Measurements from ENCODE around the gene CAPN8.

CAPN8 gene

DNA sequence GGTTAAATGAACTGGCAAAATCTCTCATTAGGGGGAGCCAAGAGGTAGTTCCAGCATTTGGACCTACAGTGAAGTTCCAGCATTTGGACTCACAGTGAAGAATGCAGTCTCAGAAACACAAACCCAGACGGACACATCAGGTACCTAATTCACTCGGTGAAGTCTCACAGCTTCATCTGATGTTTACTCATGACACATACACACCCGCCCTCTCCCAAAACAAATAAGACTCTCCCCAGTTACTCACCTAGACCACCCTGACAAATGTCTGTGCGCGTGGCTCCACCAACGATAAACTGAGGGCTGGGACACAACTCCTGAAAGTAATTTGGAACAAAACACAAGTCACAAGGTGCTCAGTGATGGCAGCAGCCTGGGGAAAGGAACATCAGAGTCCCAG, 11.4 kb downstream of the CAPN8 start:
- DNase-seq (ENCODE audit: low read depth in 2 of 2), result no peak

- DNase-seq (ENCODE audit: low read depth in 2 of 2), result no peak
Measured at GRCh38 chr1:223653431-223653830, 12.1 kb downstream of the CAPN8 start.

DNA sequence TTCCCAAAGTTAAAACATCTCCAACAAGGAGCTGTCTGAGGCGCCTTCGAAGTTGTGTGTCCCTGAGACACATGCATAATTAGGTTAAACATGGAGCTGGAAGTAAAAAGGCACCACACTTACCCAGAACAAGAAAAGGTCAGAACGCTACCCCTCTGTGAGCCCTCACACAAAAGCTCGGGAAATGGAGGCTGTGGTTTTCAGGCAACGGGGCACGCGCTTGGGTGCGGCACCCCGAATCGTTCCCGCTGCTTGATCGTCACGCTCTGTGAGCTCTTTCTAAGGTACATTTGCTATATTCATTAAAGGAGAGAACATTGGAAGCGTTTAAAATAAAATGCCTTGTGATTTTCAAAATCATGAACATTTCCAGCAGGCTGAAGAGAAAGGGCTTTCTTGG, 12.5 kb downstream of the CAPN8 start:
- DNase-seq (ENCODE audit: low read depth in 2 of 2), result no peak

DNA sequence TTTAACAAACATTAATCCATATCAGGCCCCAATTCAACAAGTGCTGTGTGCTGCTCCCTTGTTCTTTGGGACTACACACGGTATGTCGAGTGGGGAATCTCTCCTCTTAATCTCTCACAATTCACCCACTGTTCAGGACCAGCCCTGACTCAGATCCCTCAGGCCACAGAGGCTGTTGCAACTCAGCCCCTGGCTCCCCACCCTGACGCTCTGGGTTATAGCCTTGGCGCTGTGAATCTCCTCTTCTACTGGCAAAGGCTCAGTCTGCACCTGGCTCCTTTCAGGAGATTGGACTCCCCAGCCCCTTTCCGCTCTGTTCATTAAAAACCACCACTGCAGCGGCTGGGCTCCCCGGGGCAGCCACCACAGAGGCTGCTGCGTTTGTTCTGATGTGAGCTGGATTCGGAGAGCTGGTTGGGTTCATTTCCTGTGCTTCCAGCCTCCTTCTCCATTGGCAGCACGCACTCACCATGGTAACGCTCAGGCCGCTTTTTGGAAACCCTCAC, 13.0 kb downstream of the CAPN8 start:
- DNase-seq (ENCODE audit: low read depth in 2 of 2), result no peak

DNA sequence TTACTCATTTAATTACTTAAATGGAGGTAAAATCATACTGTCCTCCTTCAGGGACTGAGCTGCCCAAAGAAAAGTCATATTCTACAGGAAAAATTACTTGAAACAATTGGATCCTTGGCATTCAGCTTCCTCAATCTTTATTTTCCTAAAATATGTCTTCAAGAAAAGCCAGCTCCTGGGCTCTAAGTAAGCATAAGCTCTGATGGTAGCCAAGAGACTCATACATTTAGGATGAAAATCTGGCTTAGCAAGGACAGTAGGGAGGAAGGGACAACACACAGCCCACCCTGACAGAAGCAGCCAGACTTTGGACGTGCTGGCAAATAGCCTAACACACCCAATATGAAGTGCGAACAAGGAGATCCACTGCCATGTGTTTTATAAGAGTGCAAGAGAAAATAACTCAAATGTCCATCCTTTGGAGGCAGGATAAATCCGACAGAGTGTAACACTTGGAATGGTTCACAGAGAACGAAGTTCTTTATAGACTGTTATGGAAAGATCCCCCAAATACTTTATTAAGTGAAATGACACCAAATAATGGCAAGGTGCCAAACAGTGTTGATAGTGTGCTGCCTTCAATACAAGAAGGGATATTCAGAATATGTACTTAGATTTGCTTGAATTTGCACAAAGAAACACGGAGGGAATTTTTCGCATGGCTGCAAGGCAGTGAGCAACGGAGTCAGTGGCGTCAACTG, 14.1 kb downstream of the CAPN8 start:
- DNase-seq (ENCODE audit: low read depth in 2 of 2), result no peak

DNA sequence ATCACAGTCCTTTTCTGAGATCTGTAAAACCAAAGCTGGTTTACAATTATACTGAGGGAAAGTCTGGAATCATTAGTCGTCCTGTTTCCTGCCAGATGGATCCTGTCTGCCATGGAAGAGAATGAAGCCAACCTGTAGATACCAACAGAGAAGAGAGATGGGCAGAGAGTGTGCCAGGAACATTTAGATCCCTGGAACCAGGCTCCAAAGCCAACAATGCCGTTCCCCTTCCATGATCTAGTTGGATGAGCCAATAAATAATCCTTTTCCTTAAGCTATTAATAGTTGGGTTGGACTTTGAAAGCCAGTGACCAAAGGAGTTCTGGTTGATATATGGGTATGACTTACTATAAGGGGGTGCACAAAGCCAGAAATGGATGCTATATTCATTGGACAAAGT, 15.0 kb downstream of the CAPN8 start:
- no peak for DNase-seq (ENCODE audit: low read depth in 2 of 2)

DNA sequence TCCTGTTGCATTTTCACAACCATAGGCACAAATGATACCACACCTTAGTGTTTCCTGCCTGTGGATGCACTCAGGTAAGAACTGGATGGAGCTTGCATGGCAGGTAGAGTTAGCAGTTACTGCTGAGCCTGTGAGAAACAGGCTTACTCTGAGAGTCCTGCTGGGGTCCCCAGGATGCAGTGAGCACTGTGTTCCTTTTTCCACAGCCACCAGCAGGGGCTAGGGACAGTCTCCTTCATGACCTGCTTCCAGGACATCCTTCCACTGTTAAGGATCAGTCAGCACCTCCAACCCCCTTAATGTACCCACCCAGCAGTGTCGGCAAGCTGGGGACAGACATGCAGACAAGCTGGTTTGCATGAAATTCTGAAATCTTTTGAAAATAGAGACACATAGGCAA, 16.3 kb downstream of the CAPN8 start:
- no peak for DNase-seq (ENCODE audit: low read depth in 2 of 2)

GRCh38 chr1:223647249-223647648, 18.3 kb downstream of the CAPN8 start:
- DNase-seq (ENCODE audit: low read depth in 2 of 2), result no peak

DNA sequence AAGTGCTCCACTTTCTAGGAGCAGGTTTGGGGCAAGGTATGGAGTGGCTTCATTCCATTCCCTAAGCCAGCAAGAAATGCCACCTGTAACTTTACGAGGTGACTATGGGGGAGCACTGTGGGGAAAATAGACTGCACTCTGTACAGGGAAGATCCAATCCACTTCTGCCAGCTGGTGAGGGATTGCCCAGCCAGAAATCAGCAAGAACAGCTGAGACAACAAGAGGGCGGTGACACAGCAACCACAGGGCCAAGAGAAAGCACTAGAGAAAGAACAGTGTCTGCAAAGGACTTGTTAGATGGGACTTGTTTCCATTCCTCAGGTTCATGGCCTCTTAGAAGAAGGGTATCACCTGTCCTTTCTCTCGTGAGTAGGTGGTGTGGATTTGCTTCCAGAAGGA, 19.6 kb downstream of the CAPN8 start:
- no peak for DNase-seq (ENCODE audit: low read depth in 2 of 2)

GRCh38 chr1:223642237-223642636, 23.3 kb downstream of the CAPN8 start:
- DNase-seq (ENCODE audit: low read depth in 2 of 2), result no peak

GRCh38 chr1:223641523-223642039, 23.9 kb downstream of the CAPN8 start:
- DNase-seq (ENCODE audit: low read depth in 2 of 2), result no peak

DNA sequence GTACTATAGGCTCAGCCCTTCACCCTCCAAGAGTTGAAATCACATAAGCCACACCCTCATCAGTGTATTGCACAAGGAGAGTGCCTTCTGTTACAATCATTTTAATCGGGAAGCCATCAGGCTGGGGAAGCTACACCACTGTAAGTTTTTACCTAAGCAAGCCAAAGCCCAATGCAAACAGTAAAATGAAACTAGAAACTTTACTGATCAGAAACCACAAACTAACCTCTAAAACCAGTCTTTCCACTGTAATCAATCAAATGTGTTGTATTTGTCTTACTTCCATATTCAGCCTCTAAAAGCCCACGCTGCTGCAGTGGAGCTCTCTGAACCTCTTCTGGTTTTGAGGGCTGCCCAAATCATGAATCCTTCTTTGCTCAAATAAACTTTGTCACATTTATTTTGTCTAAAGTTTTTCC, 26.2 kb downstream of the CAPN8 start:
- DNase-seq (ENCODE audit: low read depth in 2 of 2), result no peak

DNA sequence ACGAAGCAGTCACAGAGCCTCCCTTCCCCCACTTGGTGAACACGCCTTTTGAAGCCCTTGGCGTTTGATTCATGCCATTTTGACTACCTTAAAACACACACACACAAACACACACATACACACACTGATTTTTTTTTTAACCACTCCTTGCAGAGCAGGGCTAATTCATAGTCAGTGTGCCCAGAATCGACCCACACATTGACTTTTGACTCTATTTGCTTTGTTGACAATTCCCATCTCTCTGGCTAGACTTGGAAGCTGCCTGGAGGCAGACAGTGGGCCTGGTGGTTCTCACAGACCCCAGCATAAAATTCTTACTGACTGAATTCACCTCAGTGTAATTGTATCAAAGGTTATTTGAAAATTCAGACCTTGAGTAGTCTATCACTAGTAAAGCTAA, 30.3 kb downstream of the CAPN8 start:
- DNase-seq (ENCODE audit: low read depth in 2 of 2), result no peak

DNA sequence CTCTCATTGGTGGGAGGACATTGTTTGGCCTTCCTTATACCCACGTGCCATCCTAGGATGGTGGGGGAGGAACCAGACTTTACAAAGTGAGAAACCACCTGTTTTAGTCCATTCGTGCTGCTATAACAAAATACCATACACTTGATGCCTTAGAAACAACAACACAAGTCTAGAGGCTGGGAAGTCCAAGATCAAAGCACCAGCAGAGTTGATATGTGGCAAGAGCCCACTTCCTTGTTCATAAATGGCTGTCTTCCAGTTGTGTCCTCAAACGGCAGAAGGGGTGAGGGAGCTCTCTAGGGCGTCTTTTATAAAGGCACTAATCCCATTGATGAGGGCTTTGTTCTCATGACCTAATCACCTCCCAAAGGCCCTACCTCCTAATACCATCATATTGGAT, 31.1 kb downstream of the CAPN8 start:
- DNase-seq (ENCODE audit: low read depth in 2 of 2), result no peak

DNA sequence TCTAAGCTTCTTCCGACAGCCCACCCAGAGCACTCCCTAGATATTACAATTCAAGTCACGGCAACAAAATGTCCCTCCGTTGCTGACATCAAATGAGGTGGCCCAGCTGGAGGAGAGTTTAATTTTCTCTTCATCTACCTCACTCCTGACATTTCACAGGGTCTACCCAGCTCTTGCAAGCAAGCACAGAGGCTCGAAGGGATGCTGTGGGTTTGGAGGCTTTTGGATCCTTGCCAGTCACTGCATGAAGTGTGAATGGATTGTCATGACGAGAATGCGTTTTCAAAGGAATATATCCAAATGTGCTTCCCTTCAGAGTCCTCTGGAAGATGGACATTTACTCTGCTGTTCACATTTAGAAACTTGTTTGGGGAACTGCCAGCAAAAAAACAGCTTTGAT, 33.5 kb downstream of the CAPN8 start:
- no peak for DNase-seq (ENCODE audit: low read depth in 2 of 2)

- DNase-seq (ENCODE audit: low read depth in 2 of 2), result no peak
Measured at GRCh38 chr1:223631473-223631872, 34.0 kb downstream of the CAPN8 start.

DNA sequence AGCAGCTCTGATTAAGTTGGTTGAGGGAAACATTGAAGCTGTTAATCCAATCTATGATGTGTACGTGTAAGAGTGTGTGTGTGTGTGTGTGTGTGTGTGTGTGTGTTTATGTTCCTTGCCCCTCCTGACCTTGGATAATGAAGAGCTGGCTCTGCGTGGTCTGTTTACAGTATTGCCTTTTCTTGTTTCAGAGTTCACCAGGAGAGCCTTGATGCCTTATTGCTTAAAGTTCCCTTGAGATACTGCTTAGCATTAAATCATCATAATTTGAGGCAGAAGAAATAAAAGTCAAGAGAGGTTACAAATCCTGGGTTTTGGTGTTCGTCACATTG, 36.4 kb downstream of the CAPN8 start:
- no peak for DNase-seq (ENCODE audit: low read depth in 2 of 2)

GRCh38 chr1:223628233-223629125, 37.0 kb downstream of the CAPN8 start:
- DNase-seq (ENCODE audit: low read depth in 2 of 2), result peak in 1 of 2 donors; percentile 19

DNA sequence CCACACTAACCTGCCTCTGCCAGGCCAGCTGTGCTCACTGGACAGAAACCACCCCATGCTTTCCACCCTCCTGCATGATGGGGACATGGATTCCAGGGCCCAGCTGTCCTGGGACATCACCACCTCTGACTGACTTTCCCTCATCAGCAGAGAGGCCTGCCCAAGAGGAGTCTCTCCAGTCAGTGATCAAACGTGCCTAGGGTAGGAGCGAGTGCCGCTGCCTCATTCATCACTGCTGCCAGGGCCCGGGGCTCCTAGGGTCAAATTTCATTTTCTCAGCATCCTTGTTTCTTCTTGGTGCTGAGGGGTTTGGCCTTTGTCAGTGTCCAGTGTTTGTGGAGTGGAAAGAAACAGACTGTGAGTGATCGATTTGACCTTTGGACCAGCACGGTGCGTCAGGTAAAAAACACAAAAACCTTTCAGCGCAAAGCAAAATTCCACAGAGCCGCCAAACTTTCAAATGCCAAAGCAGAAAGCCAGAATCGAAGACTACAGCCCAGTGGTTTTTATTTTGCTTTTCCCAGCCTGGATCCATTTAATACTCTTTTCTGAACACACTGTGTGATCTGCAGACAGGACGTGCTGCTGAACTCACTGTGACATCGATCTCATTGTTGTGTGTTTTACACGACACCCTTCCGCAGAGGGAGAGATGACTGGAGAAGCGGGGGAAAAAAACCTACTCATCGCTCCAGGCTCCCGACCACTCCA, 43.2 kb downstream of the CAPN8 start:
- DNase-seq (ENCODE audit: low read depth in 2 of 2), result no peak

GRCh38 chr1:223621312-223621734, 44.2 kb downstream of the CAPN8 start:
- no peak for DNase-seq (ENCODE audit: low read depth in 2 of 2)

DNA sequence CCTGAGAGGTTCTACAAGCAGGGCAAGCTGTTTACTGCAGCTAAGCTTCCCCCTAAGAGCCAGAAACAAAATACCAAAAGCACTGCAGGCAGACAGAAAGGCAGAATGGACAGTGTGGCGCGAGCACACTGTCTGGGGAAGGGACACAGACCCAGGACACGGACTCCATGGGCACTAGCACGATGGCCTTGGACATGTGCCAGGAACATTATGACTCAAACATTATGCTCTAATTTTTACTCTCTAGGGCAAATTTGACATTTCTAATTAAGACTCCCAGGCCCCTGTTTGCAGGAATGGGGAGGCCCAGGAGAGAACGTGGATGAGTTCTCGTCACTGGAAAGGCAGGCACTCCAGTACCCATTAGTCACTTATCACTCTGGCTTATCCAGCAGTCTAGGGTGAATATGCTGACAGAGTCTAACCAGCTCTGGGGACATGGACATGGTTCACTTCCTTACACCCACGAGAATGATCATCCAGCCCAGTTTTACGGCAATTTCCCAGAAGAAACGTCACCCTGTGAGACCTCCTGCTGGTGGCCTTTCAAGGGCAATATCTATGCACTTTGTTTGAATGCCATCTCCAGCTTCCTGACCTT, 45.1 kb downstream of the CAPN8 start:
- no peak for DNase-seq (ENCODE audit: low read depth in 2 of 2)

- no peak for DNase-seq (ENCODE audit: low read depth in 2 of 2)
Measured at GRCh38 chr1:223618680-223619079, 46.8 kb downstream of the CAPN8 start.
